Left ventricle myocardium superior (tissue), 1 donor: Measurements from ENCODE around the gene ADAMTS7. TPM values are rescaled to one million over a fixed set of nuclear protein-coding genes. Genes with fewer than 3 reads are reported as not detected.
"Not testable (repeated sequence)": the region's sequence is repeated elsewhere in the genome, so short reads cannot be mapped to it uniquely, and the experiment has no call there.

Experiments
- ATAC-seq: fragments of 200-7000 bp; cut with Tn5 transposase; one replicate; pipeline ENCODE4 v1.9.1; 2020; ENCODE audit warnings: mild to moderate bottlenecking, moderate library complexity
- DNase-seq: peaks from one replicate; pipeline ENCODE4 v3.0.0-alpha.2; 2020
- intact Hi-C: fragments of 100-400 bp; cut with micrococcal nuclease; formaldehyde crosslinking; loops from one replicate; pipeline ENCODE4 v1.11.0; 2022
- total RNA-seq: library from RNA; stranded (reverse); fragmentation: NEBNext Ultra II Directional; extraction: Animal tissue kit (Norgen Biotek cat#: 25700); gene quantifications from one replicate; pipeline ENCODE4 v1.2.1, GENCODE V29; 2021
- donor health status: DM: no; HTN: yes; CAD: no; lungs with severe emphysema.

The ADAMTS7 gene
- total RNA-seq, 1 donor from 2014 or later: 37.9 TPM

DNA sequence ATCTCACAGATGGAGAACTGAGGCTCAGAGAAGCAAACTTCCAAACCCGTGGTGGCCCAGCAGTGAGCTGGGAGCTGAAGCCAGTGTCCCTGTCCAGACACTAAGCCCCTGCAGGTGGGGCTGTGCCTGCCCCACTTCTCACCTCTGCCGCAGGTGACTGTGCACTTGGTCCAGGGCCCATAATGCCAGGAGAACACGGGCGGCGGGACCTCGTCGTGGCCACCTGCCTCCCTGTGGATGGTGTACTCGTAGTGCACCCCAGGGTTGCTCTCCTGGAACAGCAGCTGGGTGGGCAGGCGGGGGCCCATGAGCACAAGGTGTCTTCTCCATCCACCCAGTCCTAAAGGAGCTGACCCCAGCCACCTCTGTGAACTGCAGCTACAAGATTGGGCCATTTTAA, 40.2 kb downstream of the ADAMTS7 start:
- intact Hi-C loops, ATAC-seq: not testable (repeated sequence)
- peak; percentile 20 for DNase-seq

- ATAC-seq, intact Hi-C loops, DNase-seq: not testable (repeated sequence)
These were observed 41.6 kb downstream of the ADAMTS7 start for GRCh38 chr15:78769473-78770225.

DNA sequence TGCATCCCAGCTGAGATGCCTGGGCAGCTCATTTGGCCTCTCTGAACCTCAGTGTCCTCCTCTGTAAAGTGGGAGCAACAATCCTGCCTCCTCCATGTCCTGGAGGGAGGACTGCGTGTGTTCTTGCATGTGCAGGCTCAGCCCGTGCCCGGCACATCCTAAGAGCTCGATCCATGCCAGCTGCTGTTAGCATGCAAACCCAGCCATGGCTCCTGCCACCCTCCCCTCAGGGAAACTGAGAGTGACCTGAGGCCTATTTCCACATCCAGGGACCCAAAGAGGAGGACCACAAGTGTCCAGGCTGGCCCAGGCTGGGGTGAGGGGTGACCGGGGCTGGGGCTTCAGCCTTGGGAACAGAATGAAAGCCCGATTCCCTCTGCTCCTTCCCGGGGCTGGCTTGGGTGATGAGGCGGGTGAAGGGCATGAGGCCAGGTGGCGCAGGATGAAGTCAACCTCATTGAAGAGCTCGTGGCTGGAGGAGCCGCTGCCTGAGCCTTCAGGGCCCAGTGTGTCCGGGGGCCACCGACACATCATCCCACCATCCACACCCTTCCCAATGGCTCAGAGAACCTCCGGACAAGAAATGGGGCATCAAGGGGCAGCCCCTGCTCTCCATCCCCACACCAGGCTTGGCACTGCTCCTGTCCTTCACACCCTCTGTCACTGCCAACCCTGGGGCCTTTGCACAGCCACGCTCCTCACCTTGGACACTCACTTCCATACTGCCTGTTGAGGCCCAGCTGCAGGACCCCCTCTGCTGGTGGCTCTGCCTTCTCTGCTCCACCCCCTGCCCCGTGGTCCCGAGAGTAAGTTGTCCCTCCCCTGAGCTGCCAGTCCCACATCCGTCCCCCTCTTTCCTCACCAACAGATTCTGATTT, 42.5 kb downstream of the ADAMTS7 start:
- intact Hi-C loops: no loop called here
- ATAC-seq (no peak), DNase-seq (peak; percentile 24)

DNA sequence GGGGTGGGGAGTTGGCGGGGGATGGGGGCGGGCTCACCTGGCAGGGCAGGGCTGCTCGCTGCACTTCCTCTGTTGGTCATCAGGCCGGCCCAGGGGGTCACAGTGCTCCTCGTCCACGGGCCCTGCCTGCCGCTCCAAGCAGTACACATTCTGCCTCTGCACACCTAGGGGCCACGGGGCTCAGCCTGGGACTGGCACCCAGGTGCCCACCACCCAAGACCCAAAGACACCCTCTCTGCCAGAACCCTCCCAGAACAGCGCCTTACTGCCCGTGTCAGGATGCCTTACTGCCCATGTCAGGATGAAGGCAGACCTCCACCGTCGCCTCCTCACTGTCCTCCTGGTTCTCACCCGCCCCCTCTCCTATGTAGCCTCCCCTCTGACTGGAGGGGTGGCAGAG, 43.2 kb downstream of the ADAMTS7 start:
- ATAC-seq (no peak), DNase-seq (peak; percentile 19)
- intact Hi-C loops: no loop called here

GRCh38 chr15:78767331-78767951, 43.8 kb downstream of the ADAMTS7 start:
- intact Hi-C loops: no loop called here
- ATAC-seq: no peak
- DNase-seq: peak; percentile 28

- ATAC-seq, intact Hi-C loops: not testable (repeated sequence)
- peak; percentile 29 for DNase-seq
These were observed 44.6 kb downstream of the ADAMTS7 start for GRCh38 chr15:78766641-78767071.

DNA sequence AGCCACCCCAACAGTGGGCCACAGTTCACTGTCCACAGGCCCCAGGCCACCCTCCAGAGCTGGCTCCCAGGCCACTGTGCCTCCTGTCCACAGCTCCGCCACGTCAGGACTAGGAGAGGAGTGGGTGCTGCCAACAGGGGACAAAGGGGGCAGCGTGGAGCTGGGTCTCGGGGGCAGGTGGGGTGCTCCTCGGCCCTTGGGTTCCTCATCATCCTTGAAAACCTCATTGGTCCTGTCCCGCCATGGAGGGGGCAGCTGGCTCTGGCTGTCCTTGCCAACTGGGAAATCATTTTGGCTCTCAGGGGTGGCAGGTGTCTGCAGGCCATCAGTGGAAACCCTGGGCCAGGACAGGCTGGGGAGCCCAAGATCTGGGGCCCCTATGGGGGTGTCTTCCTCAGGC, 45.2 kb downstream of the ADAMTS7 start:
- DNase-seq (peak; percentile 24), ATAC-seq (no peak)
- intact Hi-C loops: no loop called here

DNA sequence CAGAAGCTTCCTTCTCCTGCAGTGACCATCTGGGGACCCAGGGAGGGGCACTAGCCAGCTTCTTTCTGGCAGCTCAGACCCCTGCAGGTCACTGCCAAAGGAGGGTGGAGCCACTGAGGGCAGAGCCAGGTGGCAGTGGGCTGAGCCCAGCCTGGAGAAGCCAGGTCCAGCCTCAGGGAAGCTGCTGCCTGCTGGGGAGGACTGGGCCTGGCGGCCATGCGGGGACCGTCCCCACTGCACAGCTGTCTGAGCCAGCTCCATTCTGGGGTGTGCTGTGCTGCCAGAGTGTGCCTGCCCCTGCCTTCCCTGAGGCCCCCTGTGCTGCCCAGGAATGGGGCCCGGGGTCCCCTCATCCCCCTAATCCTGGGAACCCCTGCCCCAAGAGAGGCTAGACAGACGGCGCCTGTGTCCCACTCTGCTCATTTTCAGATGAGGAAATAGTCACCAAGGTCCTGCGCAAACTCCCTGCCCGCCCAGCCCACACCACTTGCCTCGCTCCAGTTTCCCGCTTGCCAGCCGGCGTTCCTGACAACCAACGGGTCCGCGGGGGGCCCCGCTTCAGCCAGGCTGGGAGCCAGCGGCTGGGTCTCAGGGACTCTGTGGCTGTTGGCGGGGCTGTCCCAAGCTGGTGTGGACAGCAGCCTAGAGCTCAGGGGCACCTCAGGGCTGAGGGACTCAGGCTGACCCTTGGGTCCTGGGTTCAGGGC, 46.0 kb downstream of the ADAMTS7 start:
- peak; percentile 30 for DNase-seq
- intact Hi-C loops, ATAC-seq: not testable (repeated sequence)

GRCh38 chr15:78764340-78765153, 46.7 kb downstream of the ADAMTS7 start:
- DNase-seq: peak; percentile 44
- ATAC-seq, intact Hi-C loops: not testable (repeated sequence)

DNA sequence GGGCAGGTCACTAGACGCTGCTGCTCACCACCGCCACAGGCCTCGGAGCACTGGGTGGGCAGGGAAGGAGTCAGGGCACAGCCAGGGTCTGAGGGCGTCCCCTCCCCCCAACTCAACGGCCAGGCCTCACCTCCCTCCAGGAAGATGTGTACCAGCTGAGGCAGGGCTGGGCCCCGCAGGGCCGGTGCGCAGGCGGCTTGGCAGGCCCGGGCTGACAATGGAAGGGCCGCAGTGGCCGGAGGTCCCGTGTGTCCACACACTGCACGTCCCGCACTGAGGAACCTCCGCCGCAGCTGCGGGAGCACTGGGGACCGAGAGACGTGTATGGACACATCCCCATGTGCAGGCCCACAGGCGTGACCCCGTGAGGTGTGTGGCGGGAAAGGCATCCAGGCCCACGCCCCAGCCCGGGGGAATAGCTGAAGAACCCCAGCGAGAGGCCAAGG, 47.4 kb downstream of the ADAMTS7 start:
- intact Hi-C loops: no loop called here
- DNase-seq (peak; percentile 30), ATAC-seq (no peak)

DNA sequence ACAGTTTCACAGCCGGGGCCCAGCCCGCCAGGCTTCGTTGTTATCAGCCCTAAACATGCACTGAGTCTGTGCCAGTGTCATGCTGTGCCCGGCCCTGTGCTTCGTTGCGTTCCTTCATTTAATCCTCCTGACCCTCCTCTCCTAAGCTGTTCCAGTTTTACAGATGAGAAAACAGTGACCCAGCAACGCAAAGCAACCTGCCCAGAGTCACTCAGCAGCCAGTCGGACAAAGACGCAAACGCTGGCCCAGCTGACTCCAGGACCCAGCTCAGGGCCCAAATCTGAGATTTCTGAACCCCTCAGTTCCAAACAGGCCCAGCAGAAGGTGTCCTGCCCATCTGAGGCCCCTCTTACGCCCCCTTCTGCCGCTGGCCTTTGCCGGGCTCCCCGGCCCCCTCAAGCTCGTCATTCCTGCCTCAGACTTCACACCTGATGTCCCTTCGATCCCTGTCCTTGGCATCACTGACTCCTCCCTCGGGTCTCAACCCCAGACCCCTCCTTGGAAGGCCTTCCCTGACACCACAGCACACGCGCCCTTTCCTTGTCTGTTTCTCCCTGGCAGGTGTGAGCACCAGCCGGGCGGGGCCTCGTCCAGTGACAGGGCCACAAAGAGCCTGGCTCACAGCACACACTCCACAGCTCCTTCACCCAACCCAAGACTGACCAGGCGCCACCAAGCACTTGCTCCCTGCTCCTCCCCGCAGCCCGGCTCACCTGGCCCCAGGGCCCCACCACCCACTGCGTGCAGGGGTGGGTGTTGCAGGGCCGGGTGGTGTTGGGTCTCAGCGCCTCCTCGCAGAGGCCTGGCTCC, 48.1 kb downstream of the ADAMTS7 start:
- peak; percentile 32 for DNase-seq
- intact Hi-C loops: no loop called here

GRCh38 chr15:78762386-78762961, 48.8 kb downstream of the ADAMTS7 start:
- ATAC-seq, intact Hi-C loops: not testable (repeated sequence)
- peak; percentile 15 for DNase-seq

More for the DNA sequence above, 48.1 kb downstream of the ADAMTS7 start:
- no peak for ATAC-seq

DNA sequence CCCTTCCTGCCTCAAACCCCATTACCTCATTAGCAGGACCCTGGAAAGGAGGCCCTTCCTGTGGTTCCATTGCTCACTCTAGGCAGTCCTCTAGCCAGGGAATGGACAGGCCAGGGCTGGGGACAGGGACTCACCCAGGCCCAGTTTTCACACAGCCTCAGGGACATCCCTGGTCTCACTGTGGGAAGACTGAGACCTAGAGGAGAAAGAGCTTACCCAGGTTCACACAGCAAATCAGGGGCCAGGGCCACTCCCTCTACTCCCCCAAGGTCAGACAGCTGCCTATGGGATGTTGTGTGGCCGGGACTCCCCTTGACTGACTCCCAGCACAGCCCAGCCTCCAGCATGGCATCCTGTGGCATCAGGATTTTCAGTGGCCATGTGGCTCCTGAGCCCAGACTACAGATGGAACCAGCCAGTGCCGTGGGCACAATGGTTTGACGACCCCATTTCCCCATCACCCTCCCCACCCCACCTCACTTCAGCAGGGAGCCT, 49.3 kb downstream of the ADAMTS7 start:
- peak; percentile 19 for DNase-seq
- intact Hi-C loops: no loop called here
- ATAC-seq: no peak

GRCh38 chr15:78761475-78761874, 49.8 kb downstream of the ADAMTS7 start:
- ATAC-seq, intact Hi-C loops: not testable (repeated sequence)
- peak; percentile 42 for DNase-seq

DNA sequence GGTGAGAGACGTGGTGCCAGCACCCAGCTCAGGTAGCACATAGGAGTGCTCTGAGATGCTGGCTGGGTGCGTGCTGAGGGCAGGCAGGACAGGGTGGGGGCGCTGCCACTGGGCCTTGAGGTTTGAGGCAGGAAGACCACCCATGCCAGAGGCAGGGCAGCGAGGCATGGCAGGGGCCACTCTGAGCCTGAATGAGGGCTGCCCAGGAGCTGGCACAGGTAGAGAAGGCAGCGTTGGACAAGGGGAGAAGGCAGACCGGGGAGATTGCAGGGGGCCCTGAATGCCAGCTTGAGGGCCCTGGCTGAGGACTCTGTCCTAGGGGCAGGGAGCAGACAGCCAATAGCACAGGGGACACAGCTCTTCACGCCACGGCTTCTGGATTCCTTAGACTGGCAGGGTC, 50.2 kb downstream of the ADAMTS7 start:
- no peak for ATAC-seq
- DNase-seq: peak; percentile 25
- intact Hi-C loops: no loop called here

GRCh38 chr15:78760091-78760882, 51.0 kb downstream of the ADAMTS7 start:
- intact Hi-C loops: not testable (repeated sequence)
- ATAC-seq: peak; percentile 82
- peak; percentile 89 for DNase-seq
